CD4-positive, alpha-beta T cell treated with Interleukin-15 for 1 hour (primary cell): ENCODE measurements around the gene CCZ1.
"Not testable (repeated sequence)": the region's sequence is repeated elsewhere in the genome, so short reads cannot be mapped to it uniquely, and the experiment has no call there.

Experiments used
- DNase-seq: peaks from one replicate; pipeline ENCODE4 v3.0.0-alpha.2; 2020

CCZ1 gene

DNA sequence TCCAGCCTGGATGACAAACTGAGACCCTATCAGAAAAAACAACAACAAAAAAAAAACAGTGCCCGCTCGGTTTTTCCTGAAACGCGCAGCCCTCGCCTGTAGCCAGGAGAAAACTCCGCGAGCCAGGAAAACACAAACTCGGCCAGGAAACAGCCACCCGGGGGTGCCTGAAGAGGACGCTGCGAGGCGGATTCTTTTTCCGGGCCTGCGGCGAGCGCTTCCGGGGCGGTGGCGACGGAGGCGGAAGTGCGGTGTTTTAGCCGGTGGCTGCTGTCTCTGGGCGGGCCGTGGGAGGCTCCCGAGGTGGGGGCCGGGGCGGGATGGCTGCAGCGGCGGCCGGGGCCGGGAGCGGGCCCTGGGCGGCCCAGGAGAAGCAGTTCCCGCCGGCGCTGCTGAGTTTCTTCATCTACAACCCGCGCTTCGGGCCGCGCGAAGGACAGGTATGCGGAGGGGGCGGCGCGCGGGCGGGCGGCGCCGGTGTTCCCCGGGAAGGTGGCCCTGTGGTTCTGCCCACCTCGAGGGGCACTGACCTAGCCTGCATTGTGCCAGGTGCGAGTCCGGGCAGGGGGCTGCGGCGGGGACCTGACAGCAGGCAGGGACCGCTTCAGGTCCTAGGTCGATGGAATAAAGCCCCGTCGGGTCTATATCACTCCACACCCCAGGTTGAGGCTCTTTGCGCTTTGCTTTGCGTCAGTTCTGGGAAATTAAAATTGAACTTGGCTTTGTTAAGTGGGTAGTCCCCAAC is at the start of gene CCZ1:
TSS of gene CCZ1 (plus strand) at position 254 of the 745 bp plus-strand sequence. CDS start at position 321, 67 bp downstream.
- peak; percentile 74 for DNase-seq

DNA sequence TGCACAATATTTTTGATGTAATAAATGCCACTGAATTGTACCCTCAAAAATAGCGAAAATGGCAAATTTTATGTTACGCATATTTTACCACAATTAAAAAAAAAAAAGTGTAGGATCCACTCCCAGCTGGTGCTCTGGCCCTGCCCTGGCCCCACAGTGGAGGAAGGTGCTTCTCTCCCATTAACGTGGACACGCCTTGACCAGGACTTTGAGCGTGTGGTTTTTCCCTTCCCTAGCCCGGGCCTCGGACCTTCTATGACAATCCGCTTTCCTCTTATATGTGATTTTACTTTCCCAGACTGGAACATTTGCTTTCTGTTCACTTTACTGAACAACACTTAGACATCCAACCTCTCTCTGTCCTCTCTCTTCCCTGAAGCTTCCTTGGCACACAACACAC is 47.6 kb upstream of the CCZ1 start:
- DNase-seq: no peak

DNA sequence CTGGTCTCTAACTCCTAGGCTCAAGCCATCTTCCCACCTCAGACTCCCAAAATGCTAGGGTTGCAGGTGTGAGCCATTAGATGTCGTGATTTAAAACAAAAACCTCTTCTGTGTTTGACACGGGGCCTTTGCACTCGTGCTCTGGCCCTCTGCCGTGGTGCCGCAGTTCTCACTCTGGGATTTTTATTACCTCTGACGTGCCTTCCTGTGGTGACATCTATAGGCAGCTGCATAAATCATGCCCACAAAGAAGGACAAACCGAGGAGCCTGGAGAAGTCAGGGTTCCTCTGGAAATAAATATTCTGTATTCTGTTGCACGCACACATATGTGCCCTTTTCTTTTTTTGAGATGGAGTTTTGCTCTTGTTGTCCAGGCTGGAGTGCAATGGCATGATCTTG is 43.8 kb upstream of the CCZ1 start:
- no peak for DNase-seq

DNA sequence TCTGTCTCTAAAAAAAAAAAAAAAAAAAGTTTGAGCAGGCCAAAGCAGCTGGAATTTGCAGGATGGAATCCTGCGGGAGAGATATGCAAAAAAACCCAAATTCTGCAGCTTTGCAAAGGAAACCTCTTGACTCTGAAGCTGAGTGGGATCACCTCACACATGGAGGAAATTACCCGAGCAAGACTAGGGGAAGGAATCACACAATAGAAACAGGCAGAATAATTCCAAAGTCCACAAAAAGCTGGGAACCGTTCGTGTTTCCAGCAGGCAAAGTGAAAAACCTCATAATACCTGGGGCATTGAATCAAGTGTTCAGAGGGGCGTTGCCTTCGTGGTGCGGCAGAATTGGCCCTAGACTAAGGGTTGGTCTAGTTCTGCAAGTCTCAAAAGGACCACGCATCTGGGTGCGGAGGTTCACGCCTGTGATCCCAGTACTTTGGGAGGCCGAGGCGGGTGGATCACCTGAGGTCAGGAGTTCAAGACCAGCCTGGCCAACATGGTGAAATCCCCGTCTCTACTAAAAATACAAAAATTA is 41.4 kb upstream of the CCZ1 start:
- not testable (repeated sequence) for DNase-seq

DNA sequence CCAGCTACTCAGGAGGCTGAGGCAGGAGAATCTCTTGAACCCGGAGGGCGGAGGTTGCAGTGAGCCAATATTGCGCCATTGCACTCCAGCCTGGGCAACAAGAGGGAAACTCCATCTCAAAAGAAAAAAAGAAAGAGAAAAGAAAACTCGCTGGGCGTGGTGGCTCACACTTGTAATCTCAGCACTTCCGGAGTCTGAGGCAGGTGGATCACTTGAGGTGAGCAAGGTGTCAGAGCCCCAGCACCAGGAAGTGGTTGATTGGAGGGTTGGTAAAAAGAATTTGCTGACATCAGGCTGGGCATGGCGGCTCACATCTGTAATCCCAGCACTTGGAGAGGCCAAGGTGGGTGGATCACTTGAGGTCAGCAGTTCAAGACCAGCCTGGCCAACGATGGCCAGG is 40.0 kb upstream of the CCZ1 start:
- DNase-seq: peak; percentile 64

DNA sequence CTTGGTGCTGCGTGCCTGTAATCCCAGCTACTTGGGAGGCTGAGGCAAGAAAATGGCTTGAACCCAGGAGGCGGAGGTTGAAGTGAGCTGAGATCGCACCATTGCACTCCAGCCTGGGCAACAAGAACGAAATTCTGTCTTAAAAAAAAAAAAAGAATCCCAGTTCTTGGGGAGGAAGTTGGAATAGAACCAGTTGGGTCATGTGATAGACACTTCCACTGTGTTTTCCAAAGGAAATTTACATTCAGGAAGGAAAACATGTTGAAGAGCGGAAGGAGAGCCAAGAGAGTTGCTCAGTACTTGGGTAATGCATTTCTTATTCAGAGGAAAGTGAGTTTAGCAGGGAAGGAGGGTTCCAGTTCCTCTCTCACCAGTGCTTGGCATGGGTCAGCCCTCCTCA is 37.3 kb upstream of the CCZ1 start:
- not testable (repeated sequence) for DNase-seq

DNA sequence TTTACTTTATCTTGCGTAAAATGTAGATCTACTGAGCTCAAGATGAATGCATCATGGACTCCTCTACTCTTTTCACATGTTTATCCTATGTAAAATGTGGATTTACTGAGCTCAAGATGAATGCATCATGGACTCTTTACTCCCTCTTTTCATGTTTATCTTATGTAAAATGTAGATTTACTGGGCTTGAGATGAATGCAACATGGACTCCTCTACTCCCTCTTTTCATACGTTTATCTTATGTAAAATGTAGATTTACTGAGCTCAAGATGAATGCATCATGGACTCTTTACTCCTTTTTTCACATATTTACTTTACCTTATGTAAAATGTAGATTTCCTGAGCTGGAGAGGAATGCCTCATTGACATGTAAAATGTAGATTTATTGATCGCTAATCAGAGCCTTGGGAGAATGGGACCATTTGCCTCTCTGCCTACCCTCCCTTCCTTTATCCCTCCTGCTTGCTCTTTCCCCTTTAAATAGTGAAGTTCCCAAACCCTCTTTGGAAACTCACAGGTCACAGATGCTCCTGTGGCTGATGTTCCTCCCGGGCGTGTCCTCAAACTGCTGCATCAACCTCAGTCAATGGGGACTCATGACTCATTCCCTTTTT is 35.7 kb upstream of the CCZ1 start:
- not testable (repeated sequence) for DNase-seq

DNA sequence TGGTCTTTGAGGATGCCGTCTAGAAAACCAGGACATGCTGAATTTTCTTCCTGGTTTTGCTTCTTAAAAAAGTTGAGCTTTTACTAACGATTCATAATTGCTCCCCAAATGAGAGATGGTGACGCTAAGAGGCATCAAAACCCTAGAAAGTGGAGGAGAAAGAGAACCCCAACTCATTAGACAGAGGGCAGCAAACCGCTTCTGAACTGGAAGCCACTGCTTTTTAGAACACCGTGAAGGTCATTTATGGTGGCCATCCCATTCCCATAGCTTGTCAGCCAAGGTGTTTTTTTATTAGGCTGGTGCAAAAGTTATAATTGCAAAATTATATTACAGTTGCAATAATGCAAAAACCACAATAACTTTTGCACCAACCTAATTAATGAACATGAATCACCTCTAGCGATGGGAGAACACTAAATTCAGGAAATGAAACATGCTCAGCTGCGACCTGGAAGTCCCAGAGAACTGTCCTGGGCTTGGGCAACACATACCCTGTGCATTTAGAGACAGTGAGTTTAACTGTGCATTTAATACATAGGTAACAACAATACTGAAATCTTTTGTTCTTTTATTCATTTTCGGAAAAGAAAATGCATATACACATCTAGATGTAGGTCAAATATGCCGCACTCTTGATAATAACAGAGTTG is 33.1 kb upstream of the CCZ1 start:
- DNase-seq: not testable (repeated sequence)

DNA sequence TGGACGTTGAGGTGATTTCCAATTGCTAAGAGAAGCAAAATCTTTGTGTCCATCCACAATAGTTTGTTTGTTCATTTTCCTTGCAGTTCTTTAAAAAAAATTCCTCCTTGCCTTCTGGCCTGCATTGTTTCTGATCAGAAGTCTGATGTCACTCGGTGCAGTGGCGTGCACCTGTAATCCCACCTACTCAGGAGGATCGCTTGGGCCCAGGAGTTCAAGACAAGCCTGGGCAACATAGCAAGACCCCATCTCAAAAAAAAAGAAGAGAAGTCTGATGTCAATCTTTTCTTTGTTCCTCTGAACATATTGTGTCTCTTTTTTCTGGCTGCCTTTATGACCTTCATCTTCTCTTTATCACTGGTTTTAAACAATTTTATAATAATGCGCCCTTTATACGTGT is 31.5 kb upstream of the CCZ1 start:
- no peak for DNase-seq

DNA sequence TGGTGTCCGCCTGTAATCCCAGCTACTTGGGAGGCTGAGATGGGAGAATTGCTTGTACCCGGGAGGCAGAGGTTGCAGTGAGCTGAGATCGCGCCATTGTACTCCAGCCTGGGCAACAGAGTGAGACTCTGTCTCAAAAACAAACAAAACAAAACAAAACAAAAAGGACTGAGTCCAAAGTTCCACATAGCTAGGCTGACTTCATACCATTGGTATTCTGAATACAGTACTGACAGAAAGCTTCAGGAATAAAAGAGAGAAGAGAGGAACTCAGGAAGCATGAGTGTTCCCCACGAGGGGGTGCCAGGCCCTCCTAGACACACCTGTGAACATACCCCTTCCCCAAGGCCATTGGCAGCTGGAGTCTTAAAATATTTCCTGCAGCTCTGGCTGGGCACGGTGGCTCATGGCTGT is 29.6 kb upstream of the CCZ1 start:
- not testable (repeated sequence) for DNase-seq

DNA sequence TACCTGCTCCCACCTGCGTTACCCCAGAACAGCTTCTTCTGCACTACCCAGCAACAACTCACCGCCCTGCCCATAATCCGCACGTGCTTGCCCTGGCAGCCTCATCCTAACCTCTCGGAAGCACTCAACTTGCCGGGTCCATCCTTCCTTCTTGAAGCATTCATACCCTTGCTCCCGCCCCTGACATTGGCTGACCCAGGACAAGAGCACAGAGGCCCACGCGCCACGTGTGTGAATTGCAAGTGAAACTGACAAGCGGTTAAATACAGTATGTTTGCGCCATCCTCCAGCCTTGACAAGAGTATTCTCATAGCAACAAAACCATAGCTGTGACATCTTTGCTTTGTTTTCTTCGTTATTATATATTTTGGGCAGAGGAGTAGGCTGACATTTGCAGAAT is 28.8 kb upstream of the CCZ1 start:
- DNase-seq: no peak

DNA sequence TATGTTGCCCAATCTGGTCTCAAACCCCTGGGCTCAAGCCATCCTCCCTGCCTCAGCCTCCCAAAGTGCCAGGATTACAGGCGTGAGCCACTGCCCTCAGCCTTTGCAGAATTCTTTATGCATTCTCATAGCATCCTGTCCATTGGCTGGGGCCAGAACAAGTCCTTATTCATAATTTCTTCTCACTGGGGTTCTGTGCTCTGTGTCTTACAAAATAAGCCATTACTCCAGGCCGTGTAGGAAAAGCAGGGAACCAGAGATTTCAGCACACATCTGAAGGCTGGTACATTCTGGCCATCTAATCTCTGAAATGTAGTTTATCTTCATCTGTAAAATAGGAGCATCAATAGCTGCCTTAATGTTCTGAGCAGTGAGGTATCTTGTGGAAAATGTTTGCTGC is 28.2 kb upstream of the CCZ1 start:
- no peak for DNase-seq

DNA sequence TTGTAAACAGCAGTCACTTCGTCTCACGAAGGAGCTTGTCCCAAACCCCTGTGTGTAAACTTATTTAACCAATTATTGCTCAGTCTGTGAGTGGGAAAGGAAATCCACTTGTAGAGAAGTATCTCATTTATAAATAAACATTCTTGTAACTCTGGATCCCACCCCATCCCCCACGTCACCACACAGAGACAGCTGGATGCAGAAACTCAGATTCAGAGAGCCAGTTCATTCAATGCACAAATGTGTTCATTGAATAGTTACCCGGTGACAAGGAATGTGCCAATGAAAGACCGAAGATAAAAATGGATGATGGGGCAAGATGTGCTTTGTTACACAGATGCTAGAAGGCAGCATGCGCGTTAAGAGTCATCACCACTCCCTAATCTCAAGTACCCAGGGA is 26.2 kb upstream of the CCZ1 start:
- no peak for DNase-seq

DNA sequence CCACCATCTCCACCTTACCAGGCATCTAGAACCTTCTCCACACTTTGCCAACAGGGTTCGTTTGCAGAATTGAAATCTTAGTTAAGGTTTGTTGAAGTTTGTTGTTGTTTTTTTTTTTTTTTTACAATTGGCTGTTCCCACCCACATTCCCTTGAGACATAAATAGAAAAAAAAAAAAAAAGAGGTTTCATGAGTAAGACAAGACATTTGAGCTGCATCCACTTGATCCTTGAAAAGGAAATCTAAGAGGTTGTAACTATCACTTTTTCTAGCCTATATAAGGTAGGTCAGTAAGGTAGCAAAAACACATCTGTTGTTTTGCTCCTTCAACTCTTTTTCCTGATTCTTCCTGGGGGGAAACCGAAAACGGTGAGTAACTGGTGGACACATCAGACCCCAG is 18.9 kb upstream of the CCZ1 start:
- not testable (repeated sequence) for DNase-seq

DNA sequence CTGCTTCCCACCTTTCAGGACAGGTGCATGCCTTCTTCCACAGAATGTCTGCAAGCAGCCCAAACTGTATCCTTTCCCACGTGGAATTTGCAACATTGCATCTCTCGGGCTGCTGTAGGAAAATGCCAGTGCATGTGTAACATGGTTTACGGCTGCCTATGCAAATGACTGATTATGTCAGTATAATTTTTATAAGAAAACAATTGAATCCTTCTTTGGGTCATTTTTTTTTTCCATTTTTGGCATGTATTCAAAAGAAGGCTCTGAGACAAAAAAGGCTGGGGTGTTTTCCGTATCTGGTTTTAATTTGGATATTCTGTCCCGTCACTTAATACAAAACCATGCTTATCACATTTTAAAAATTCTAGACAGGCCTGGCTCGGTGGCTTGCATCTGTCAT is 18.4 kb upstream of the CCZ1 start:
- DNase-seq: not testable (repeated sequence)

DNA sequence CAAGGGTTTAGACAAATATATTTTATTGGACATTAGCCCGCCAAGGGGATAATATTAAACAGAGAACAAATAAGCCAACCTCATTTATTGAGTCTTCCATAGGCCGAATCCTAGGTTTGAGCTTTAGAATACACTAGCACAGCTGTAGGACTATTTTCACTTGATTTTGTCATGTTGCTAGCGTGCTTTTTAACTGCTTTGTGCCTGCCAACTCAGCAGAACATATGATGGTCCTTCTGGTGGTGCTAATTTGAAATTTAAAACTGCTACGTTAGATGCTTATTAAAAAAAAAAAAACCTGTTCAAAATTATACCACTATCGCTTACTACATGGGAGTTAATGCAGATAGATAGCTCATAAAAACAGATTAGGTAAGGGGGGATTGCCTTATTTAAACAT is 14.1 kb upstream of the CCZ1 start:
- DNase-seq: not testable (repeated sequence)

DNA sequence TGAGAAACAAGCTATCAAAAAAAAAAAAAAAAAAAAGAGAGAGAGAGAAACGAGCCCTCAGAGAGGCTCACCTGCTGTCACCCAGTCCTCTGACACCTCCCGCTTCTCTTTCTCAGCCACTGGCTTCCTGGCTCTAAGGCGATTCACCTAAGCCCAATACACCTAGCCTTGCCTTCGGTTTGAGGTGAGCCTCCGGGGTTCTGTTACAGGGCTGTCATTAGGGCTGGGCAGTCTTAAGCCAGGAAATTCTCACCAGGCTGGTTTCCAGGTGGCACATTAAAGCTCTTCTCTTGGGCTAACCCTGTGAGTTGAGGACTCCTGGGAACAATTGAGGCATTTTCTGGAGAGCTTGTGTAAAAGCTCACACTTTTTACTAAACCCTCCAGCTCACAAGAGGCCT is 10.5 kb upstream of the CCZ1 start:
- not testable (repeated sequence) for DNase-seq

DNA sequence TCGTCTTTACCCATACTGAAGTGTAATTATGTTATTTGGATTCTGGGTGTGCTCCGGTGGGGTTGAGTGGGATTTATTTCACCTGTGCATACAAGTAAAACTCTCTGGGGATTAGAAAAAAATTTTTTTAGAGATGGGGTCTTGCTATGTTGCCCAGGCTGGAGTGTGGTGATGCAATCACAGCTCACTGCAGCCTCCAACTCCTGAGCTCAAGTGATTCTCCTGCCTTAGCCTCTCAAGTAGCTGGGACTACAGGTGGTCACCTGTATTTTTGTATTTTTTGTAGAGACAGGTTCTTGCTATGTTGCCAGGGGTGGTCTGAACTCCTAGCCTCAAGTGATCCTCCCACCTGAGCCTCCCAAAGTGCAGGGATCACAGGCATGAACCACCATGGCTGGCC is 8.3 kb upstream of the CCZ1 start:
- DNase-seq: not testable (repeated sequence)

DNA sequence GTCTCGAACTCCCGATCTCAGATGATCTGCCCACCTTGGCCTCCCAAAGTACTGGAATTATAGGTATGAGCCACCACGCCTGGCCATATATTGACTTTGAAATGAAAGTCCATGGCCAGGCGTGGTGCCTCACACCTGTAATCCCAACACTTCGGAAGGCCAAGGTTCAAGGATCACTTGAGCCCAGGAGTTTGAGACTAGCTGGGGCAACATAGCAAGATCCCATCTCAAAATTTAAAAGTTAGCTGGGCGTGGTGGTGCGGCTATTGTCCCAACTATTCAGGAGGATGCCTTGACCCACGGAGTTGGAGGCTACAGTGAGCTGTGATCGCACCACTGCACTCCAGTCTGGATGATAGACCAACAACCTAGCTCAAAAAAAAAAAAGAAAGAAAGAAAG is 6.0 kb upstream of the CCZ1 start:
- no peak for DNase-seq

DNA sequence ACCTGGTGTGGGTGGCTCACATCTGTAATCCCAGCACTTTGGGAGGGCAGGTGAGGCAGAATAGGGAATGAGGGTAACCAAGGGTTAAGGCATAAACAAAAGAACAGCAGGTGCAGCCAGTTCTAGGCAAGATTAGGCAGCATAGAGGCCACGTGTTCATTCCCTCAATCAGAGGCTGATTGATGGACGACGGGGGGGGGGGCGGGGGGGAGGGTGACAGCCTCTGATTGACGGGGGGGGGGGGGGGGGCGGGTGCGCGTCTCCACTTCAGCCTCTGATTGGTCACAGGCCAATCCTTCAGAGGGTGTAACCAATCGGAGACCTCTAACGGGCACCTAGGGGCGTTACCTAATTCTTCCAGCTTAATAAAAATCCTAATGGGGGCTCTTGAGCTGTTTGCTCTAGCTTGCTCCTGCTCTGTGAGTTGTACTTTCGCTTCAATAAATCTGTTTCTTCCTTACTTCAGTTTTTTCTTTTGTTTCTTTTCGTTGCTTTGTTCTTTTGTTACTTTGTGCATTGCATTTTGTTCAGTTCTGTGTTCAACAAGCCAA is 1.1 kb upstream of the CCZ1 start:
- not testable (repeated sequence) for DNase-seq

DNA sequence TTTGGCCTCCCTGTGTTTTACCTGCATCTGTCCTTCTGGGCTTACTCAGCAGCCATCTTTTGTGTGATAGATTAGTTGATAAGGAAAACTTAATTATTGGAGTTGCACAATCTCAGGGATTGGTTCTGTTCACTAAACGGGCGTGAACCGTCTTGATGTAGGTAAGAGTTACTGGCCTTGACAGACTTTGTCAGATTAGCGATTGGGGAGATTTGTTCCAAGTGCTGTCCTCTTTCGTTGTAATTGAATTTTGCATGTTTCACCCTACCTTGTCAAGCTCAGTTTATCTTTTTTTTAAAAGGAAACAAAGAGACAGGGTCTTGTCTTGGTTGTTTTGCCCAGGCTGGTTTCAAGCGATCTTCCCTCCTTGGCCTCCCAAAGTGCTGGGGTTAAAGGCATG is 4.5 kb downstream of the CCZ1 start:
- DNase-seq: not testable (repeated sequence)

DNA sequence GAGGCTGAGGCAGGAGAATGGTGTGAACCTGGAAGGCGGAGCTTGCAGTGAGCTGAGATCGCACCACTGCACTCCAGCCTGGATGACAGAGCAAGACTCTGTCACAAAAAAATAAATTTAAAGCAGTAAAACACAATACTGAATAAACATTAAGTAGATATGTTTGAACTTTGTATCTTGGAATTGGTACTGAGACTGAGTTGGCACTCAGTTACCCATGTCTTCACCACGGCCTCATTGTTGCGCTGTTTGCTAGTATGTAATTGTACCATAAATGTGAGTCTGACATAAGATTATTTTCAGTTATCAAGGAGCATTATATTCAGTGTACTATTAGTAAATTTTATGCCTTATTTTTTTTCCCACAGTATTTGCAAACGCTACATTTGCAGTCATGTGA is 6.2 kb downstream of the CCZ1 start:
- DNase-seq: not testable (repeated sequence)

DNA sequence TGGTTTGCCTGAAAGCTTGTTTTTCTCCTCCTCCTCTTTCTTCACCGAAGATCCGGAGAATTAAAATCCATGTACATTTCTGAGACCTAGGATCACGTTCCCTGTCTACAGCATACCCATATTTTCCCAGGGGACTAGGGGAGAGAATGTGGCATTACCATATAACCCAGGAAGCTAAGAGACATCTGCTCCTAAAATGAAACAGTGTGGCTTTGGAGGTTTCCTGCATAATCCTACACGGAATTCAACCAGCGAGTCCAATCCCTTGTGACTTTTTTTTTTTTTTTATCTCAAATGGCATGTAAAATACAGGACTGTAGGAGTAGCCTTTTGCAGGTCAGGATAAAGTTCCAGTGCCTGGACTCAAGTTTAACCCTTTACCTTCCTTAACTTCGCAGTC is 10.3 kb downstream of the CCZ1 start:
- not testable (repeated sequence) for DNase-seq

DNA sequence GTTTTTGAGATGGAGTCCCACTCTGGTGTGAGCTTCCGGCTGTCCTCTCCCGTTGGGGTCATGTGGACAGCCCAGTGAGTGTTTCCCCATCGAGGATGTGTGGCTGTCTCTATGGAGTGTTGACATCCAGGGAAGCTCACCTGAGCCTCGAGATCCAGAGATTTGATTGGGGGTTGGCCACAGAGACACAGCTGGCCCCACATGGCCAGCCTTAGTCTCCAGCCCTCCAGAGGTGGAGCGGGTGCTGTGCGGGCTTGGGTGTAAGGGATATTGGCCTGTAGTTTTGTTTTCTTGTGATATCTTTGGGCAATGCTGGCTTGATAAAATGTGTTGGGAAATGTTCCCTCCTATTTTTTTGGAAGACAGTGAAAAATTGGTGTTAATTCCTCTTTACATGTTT is 18.0 kb downstream of the CCZ1 start:
- not testable (repeated sequence) for DNase-seq
